Measurements from ENCODE around the gene GRPEL2. TPM values are rescaled to one million over a fixed set of nuclear protein-coding genes. Genes with fewer than 3 reads are reported as not detected.

GRPEL2 gene
- total RNA-seq, 2 experiments from 2014 or later, result 27.2 to 27.3 TPM

DNA sequence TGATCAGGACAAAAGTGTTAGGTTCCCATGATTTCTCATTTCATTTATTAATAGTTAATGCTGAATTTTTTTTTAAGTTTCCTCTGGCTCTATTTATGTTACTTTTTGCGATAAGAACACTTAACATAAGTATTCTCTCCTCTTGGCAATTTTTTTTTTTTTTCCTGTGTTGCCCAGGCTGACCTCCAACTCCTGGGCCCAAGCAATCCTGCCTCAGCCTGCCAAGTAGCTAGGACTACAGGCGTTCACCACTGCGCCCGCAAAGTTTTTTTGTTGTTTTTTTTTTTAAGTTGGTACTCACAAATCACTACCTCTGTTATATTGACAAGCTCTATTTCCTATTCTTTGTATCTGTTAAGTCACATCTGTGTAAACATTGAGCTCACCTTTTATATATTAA is 6.9 kb downstream of the GRPEL2 start:
- Mint-ChIP-seq H3K27me3 (no peaks in the 10 kb centered on the region), H3K4me1 (peaks cover 88% of the 10 kb centered on the region), H3K36me3 (peaks cover 77% of the 10 kb centered on the region), H3K9me3 (ENCODE audit: low read depth) (no peaks in the 10 kb centered on the region), H3K4me3 (no peak overlapping the region), H3K27ac (no peak overlapping the region)
- ATAC-seq, result no peak
- CTCF ChIA-PET, result interaction anchor here (1.5 kb wide), 2 partner anchors 15 to 93 kb away, joined by 3 to 7 read pairs; no protein-coding TSS in a partner anchor
- DNase-seq, result no peak

DNA sequence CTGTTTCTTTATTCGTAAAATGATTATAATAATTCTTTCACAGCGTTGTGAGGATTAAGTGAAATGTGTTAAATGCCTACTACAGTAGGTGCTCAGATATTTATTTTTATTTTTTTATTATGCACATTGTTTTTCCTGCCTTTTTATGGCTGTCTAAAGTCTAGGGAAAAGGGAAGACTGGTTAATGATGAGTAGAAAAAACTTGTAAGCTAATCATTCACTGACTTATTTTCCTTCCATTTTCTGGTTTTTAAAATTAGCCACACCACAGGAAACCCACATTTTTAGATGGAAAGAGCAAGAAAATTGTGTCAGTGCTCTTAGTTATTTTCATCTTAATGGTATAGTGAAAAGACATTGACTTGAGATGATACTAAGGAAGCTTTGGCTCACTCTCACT is 8.6 kb downstream of the GRPEL2 start:
- Mint-ChIP-seq H3K36me3 (peaks cover 61% of the 10 kb centered on the region), H3K27me3 (no peaks in the 10 kb centered on the region), H3K9me3 (ENCODE audit: low read depth) (no peaks in the 10 kb centered on the region), H3K27ac (peak overlapping the region; percentile 61), H3K4me3 (no peak overlapping the region), H3K4me1 (peaks cover 82% of the 10 kb centered on the region)
- DNase-seq (no peak), ATAC-seq (no peak)
- CTCF ChIA-PET, result interaction anchor here (0.7 to 5.0 kb wide), 3 partner anchors 13 to 499 kb away, joined by 3 to 57 read pairs (median 4); no protein-coding TSS in a partner anchor

DNA sequence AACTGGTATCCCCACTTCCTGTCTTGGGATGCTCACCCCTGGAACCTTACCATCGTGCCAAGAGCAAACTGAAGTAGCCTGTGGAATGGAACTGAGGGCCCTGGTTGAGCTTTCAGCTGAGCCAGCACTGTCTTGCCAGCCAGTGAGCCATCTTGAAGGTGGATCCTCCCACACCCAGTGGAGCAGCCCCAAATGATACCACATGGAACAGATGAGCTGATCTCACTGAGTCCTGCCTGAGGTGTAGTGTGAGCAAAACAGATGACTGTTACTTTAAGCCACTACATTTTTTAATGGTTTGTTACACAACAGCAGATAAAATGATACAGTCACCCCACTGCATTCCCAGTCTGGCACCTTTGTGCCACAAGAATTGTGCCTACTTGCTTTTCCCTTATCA is 10.4 kb downstream of the GRPEL2 start:
- Mint-ChIP-seq H3K27ac (peak overlapping the region; percentile 69), H3K4me1 (peaks cover 85% of the 10 kb centered on the region), H3K27me3 (no peaks in the 10 kb centered on the region), H3K36me3 (peaks cover 45% of the 10 kb centered on the region), H3K4me3 (no peak overlapping the region), H3K9me3 (ENCODE audit: low read depth) (no peaks in the 10 kb centered on the region)
- ATAC-seq (no peak), DNase-seq (no peak)
- CTCF ChIA-PET, result interaction anchor here (0.8 to 5.0 kb wide), 5 partner anchors 10 to 209 kb away, joined by 3 to 57 read pairs (median 20); partner anchors contain the start of gene GRPEL2

DNA sequence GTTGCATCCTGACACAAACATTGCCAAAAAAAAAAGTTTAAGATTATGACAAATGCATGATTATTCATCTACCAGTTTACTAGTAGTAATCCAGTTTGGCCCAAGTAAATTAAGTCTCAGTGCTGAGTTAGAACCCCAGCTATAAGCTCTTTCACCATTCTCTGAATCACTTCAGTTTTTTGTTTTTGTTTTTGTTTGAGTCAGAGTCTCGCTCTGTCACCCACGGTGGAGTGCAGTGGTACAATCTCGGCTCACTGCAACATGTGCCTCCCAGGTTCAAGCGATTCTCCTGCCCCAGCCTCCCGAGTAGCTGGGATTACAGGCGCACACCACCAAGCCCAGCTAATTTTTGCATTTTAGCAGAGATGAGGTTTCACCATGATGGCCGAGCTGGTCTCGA is 11.1 kb downstream of the GRPEL2 start:
- no peak for ATAC-seq
- H3K27me3 Mint-ChIP-seq, result no peaks in the 10 kb centered on the region
- CTCF ChIA-PET, result interaction anchor here (0.8 to 5.0 kb wide), 5 partner anchors 11 to 208 kb away, joined by 3 to 57 read pairs (median 20); partner anchors contain the start of gene GRPEL2
- peaks cover 39% of the 10 kb centered on the region for H3K36me3 Mint-ChIP-seq
- H3K27ac Mint-ChIP-seq, result peak overlapping the region; percentile 69
- H3K4me3 Mint-ChIP-seq, result peak overlapping the region; percentile 24
- H3K4me1 Mint-ChIP-seq, result peaks cover 83% of the 10 kb centered on the region
- no peaks in the 10 kb centered on the region for H3K9me3 Mint-ChIP-seq (ENCODE audit: low read depth)
- DNase-seq, result no peak

DNA sequence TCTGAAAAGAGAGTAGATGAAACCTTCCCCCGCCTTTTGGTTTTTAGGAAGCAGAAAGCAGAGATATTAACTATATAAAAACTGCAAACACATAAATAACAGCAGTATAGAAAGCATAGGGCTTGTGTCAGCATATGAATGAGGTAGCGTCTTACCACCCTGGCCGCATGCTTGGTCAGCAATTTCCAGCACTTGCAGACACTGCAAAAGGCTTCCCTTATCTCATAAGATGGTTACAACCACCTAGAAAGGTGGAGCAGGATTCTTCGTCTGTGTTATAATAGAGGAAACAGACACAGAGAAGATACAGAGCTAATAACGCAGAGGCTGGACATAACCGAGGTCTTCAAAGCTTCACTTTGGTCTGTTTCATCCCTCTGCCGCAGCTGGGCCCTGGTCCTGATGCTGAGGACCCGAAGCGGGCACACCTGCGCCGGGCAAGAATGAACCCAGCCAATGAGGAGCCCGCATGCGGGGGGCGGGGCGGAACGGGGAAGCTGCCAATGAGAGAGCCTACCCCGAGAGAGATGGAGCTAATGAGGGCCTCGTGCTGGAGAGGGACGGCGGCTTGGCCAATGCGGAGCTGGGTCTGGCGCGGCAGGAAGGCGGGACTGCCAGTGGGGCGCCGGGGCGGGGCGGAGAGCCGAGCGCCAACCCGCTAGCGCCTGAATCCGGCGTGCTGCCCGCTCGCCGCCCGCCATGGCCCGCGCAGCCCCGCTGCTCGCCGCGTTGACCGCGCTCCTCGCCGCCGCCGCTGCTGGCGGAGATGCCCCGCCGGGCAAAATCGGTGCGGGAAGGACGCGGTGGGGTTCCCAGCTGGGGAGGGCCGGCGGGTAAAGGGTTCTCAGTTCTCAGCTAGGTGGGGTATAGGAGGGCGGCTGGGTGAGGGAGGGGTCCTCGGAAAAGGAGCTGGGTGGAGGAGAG is 12.3 kb downstream of the GRPEL2 start, which contains the start of gene PCYOX1L:
Gene PCYOX1L, plus strand, starts transcription at position 677 of the 924 bp plus-strand sequence. Its CDS starts 23 bp downstream, at position 700.
- Mint-ChIP-seq H3K36me3 (peaks cover 27% of the 10 kb centered on the region), H3K9me3 (ENCODE audit: low read depth) (no peaks in the 10 kb centered on the region), H3K4me1 (peaks cover 72% of the 10 kb centered on the region), H3K4me3 (peak within 1 kb of the TSS; percentile 99), H3K27me3 (no peaks in the 10 kb centered on the region), H3K27ac (peak within 1 kb of the TSS; percentile 91)
- DNase-seq (peak; percentile 97), ATAC-seq (peak; percentile 99)
- CTCF ChIA-PET, result interaction anchor here (0.7 to 5.0 kb wide), 11 partner anchors 8 to 194 kb away, joined by 3 to 57 read pairs (median 4); partner anchors contain the start of genes CSNK1A1 and GRPEL2

DNA sequence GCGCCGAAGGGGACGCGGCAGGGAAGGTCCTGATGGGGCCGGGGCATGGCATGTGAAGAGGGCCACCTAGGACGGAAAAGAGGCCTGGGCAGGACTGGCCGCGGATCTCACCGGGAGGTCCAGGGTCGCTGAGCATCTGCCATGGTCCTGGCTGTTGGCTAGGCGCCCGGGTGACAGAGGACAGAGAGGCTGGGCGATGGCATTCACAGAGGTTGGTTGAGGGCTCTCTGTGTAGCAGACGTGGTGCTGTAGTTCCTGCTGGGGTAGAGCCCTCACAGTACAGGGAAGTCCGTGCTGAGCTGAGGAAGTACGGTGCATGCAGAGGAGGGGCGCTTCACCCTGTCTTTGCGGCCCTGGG is 13.0 kb downstream of the GRPEL2 start:
- ATAC-seq, result peak; percentile 27
- H3K9me3 Mint-ChIP-seq (ENCODE audit: low read depth), result no peaks in the 10 kb centered on the region
- DNase-seq, result peak; percentile 58
- H3K4me1 Mint-ChIP-seq, result peaks cover 67% of the 10 kb centered on the region
- H3K4me3 Mint-ChIP-seq, result peak overlapping the region; percentile 99
- CTCF ChIA-PET, result interaction anchor here (0.9 to 5.0 kb wide), 8 partner anchors 9 to 193 kb away, joined by 3 to 57 read pairs (median 6); partner anchors contain the start of genes CSNK1A1 and GRPEL2
- H3K36me3 Mint-ChIP-seq, result peaks cover 28% of the 10 kb centered on the region
- peak overlapping the region; percentile 91 for H3K27ac Mint-ChIP-seq
- no peaks in the 10 kb centered on the region for H3K27me3 Mint-ChIP-seq

DNA sequence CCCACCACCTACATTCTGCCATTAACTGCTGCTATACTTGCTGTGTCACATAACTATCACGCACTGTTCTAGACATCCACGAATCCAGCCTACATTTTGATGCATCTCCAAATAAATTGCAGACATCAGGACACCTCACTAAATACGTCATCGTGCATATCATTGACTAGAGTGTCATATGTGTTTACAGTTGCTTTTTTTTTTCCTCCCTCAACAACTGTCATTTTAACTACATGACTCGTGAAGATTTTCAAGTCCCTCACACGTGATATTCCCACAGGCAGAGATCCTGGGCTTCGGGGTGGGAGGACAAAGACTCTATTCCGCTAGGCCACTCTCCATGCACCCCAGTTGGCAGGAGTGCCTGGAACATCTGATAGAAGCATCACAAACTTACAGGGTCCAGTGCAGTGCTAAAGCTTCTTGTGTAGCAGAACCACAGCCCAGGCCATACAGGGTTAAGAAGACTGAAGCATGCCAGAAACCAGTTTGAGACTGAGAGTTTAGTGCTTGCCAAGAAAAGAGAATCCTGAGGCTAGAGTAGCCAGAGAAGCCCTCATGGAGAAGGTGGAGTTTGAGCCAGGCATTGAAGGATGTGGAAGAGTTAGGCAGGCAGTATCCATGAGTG is 13.7 kb downstream of the GRPEL2 start:
- Mint-ChIP-seq H3K27me3 (no peaks in the 10 kb centered on the region), H3K9me3 (ENCODE audit: low read depth) (no peaks in the 10 kb centered on the region), H3K27ac (peak overlapping the region; percentile 91), H3K4me3 (peak overlapping the region; percentile 99), H3K36me3 (peaks cover 24% of the 10 kb centered on the region), H3K4me1 (peaks cover 62% of the 10 kb centered on the region)
- DNase-seq (no peak), ATAC-seq (no peak)
- CTCF ChIA-PET, result interaction anchor here (1.2 to 5.0 kb wide), 5 partner anchors 8 to 192 kb away, joined by 3 to 57 read pairs (median 20); partner anchors contain the start of genes CSNK1A1 and GRPEL2

DNA sequence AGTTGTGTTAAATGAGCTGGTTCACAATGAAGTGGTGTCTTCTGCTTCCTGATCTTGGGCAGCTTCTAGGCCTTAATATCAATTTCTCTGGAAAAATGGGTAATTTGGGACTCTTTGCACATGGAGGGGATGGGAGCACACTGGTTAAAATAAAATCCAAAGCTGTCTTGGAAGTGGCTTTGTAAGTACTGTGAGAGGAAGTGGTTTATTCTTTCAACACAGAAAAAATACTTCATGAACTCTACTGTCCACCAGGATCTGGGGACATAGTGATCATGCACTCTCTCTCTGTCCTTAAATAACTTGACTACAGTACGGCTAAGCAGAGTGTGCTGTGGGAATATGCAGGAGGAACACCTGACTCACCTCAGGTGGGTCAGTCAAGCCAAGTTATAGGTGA is 15.0 kb downstream of the GRPEL2 start:
- H3K9me3 Mint-ChIP-seq (ENCODE audit: low read depth), result no peaks in the 10 kb centered on the region
- CTCF ChIA-PET, result interaction anchor here (0.8 to 1.8 kb wide), 6 partner anchors 9 to 535 kb away, joined by 3 to 4 read pairs (median 4); no protein-coding TSS in a partner anchor
- H3K36me3 Mint-ChIP-seq, result peaks cover 13% of the 10 kb centered on the region
- H3K27me3 Mint-ChIP-seq, result no peaks in the 10 kb centered on the region
- DNase-seq, result no peak
- H3K4me1 Mint-ChIP-seq, result peaks cover 51% of the 10 kb centered on the region
- peak overlapping the region; percentile 57 for H3K27ac Mint-ChIP-seq
- peak overlapping the region; percentile 5 for H3K4me3 Mint-ChIP-seq
- ATAC-seq, result no peak

DNA sequence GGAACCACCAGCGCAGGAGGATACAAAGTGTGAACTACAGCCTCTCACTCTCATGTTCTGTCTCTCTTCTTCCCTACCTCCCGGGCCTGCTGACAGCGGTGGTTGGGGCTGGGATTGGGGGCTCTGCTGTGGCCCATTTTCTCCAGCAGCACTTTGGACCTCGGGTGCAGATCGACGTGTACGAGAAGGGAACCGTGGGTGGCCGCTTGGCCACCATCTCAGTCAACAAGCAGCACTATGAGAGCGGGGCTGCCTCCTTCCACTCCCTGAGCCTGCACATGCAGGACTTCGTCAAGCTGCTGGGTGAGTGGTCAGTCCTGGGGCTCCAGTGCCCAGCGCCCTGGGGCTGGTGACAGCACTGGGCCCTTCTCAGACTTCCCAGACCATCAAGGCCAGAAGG is 17.2 kb downstream of the GRPEL2 start:
- CTCF ChIA-PET, result interaction anchor here (1.5 kb wide), 1 partner anchor 9 kb away, joined by 5 read pairs; no protein-coding TSS in a partner anchor
- H3K27ac Mint-ChIP-seq, result no peak overlapping the region
- no peak for ATAC-seq

DNA sequence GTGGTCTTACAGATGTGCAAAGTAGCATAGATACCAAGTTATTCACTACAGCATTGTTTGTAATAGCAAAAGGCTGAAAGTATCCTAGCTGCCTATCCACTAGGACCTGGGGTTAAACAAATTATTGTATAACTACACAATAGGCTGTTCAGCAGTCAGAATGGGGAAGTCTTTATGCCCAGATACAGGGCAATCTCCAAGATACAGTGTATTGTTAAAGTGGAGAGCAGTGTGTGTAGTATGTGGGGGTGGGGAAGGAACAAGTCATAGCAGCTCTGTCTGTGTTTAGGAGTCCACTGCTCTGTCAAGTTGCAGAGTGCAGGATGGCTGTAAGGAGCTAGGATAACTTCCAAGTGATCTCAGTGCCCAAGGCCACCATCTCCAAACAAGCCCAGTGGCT is 18.1 kb downstream of the GRPEL2 start:
- ATAC-seq (no peak), DNase-seq (no peak)
- H3K36me3 Mint-ChIP-seq, result peaks cover 9% of the 10 kb centered on the region
- CTCF ChIA-PET, result interaction anchor here (1.5 kb wide), 1 partner anchor 8 kb away, joined by 5 read pairs; no protein-coding TSS in a partner anchor
- H3K4me1 Mint-ChIP-seq, result peaks cover 33% of the 10 kb centered on the region
- H3K27me3 Mint-ChIP-seq, result no peaks in the 10 kb centered on the region
- H3K9me3 Mint-ChIP-seq (ENCODE audit: low read depth), result no peaks in the 10 kb centered on the region
- no peak overlapping the region for H3K4me3 Mint-ChIP-seq
- H3K27ac Mint-ChIP-seq, result no peak overlapping the region

More for the DNA sequence above, 17.2 kb downstream of the GRPEL2 start:
- Mint-ChIP-seq H3K4me3 (no peak overlapping the region), H3K36me3 (peaks cover 5% of the 10 kb centered on the region), H3K27me3 (no peaks in the 10 kb centered on the region), H3K9me3 (ENCODE audit: low read depth) (no peaks in the 10 kb centered on the region), H3K4me1 (peaks cover 35% of the 10 kb centered on the region)
- no peak for DNase-seq

DNA sequence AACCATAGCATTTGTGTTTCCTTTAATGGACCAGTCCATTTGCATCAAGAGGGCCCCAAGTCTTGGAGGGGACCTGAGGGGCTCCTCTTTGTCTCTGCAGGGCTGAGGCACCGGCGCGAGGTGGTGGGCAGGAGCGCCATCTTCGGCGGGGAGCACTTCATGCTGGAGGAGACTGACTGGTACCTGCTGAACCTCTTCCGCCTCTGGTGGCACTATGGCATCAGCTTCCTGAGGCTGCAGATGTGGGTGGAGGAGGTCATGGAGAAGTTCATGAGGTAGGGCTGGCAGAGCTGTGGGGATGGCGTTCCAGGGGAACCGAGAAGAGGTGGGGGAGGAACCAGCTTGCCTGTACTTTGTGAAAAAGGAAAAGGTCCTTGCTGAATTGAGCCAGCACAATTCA is 18.6 kb downstream of the GRPEL2 start:
- DNase-seq (no peak), ATAC-seq (no peak)
- CTCF ChIA-PET, result interaction anchor here (1.1 to 9.8 kb wide), 2 partner anchors 21 to 50 kb away, joined by 3 to 107 read pairs; partner anchors contain the start of gene GRPEL2
- Mint-ChIP-seq H3K4me1 (peaks cover 27% of the 10 kb centered on the region), H3K4me3 (no peak overlapping the region), H3K27me3 (no peaks in the 10 kb centered on the region), H3K36me3 (peaks cover 10% of the 10 kb centered on the region), H3K27ac (no peak overlapping the region), H3K9me3 (ENCODE audit: low read depth) (no peaks in the 10 kb centered on the region)

DNA sequence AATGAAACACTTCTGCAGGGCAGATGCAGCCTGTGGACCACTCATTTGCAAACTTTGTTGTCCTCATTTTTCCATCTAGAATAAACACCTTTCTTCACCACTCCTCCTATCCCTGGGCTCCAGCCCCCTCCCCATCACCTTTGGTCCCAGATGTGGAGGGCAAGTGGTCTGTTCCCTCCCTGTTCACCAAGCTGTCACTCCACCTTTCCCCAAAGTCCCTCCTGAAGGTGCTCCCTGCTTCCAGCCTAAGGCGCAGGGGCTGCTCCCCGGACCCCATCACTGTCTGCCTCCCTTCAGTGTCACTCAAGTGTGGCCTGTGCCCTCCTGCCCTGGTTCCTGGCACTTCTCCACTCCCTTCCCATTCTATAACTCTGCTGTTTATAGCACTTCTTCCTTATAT is 19.4 kb downstream of the GRPEL2 start:
- Mint-ChIP-seq H3K4me3 (no peak overlapping the region), H3K27me3 (no peaks in the 10 kb centered on the region), H3K4me1 (peaks cover 19% of the 10 kb centered on the region), H3K27ac (no peak overlapping the region), H3K36me3 (peaks cover 10% of the 10 kb centered on the region), H3K9me3 (ENCODE audit: low read depth) (no peaks in the 10 kb centered on the region)
- DNase-seq, result no peak
- no peak for ATAC-seq
- CTCF ChIA-PET, result interaction anchor here (1.1 to 9.8 kb wide), 4 partner anchors 8 to 51 kb away, joined by 3 to 107 read pairs (median 30); partner anchors contain the start of genes GRPEL2 and PCYOX1L

DNA sequence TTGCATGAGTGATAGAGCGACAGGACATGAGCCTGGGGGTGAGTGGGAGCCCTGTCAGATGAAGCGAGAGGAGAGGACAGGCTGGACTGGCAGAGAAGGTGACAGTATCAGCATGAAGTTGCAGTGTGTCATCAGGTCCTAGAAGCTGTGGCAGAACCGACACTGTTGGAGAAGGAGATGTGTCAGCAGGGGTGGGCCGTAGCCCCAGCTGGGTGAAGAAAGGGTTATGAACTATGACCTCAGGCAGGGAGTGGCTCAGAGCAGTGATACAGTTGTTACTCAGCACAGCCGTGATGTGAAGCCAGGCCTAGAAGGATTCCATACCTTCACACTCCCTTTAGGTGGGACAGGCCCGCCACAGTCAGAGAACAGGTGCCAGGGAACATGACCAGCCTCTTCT is 20.1 kb downstream of the GRPEL2 start:
- Mint-ChIP-seq H3K27me3 (no peaks in the 10 kb centered on the region), H3K36me3 (peaks cover 9% of the 10 kb centered on the region), H3K4me1 (peaks cover 12% of the 10 kb centered on the region), H3K27ac (no peak overlapping the region), H3K4me3 (no peak overlapping the region), H3K9me3 (ENCODE audit: low read depth) (no peaks in the 10 kb centered on the region)
- CTCF ChIA-PET, result interaction anchor here (1.1 to 9.8 kb wide), 6 partner anchors 9 to 55 kb away, joined by 3 to 245 read pairs (median 30); partner anchors contain the start of genes GRPEL2 and PCYOX1L
- DNase-seq (no peak), ATAC-seq (no peak)

All from activated CD8-positive, alpha-beta memory T cell treated with anti-CD3 and anti-CD28 coated beads, Interleukin-2, amount 10 ng/mL, durations not matched to agents 7 days and 5 days (primary cell).